Keratinocyte (primary cell): ENCODE data around the gene ANKS1A. TPM values are rescaled to one million over a fixed set of nuclear protein-coding genes. Genes with fewer than 3 reads are reported as not detected.

Experiments used
- DNase-seq: peaks from one replicate; pipeline ENCODE4 v3.0.0-alpha.2; 2011; ENCODE audit warnings: low read depth, missing footprints, low spot score
- FAIRE-seq: peaks from 2 replicates; lab custom pipeline; 2011; peaks lifted over from hg19 to GRCh38; lab: Jason Lieb, UNC
- H2AFZ ChIP-seq: 2 replicates; pipeline ENCODE4 v1.6.0; 2012; ENCODE audit warnings: low read length, control low read depth, inconsistent platforms; ENCODE audit not compliant: control insufficient read depth
- H3K27ac ChIP-seq: 2 replicates; pipeline ENCODE4 v1.5.1; 2011; ENCODE audit warnings: low read length; ENCODE audit not compliant: control insufficient read depth, insufficient read depth
- H3K27me3 ChIP-seq: 3 replicates; pipeline ENCODE4 v1.6.0; 2011; ENCODE audit warnings: low read length; ENCODE audit not compliant: control insufficient read depth, insufficient read depth; ENCODE audit errors: extremely low read depth
- H3K36me3 ChIP-seq, 2 experiments: 2 replicates in 1 of 2; 3 replicates in 1 of 2; pipeline ENCODE4 v1.5.1; 2011; ENCODE audit warnings: low read length in 2 of 2, mild to moderate bottlenecking in 1 of 2; ENCODE audit not compliant: control insufficient read depth in 2 of 2, insufficient read depth in 2 of 2; ENCODE audit errors: extremely low read depth in 1 of 2
- H3K4me1 ChIP-seq: 3 replicates; pipeline ENCODE4 v1.5.1; 2011; ENCODE audit warnings: low read length; ENCODE audit not compliant: control insufficient read depth, insufficient read depth; ENCODE audit errors: extremely low read depth
- H3K4me2 ChIP-seq: 3 replicates; pipeline ENCODE4 v1.6.0; 2011; ENCODE audit warnings: low read depth, low read length; ENCODE audit not compliant: control insufficient read depth, insufficient read depth; ENCODE audit errors: extremely low read depth
- H3K4me3 ChIP-seq, 3 experiments: fragments of 200-600 bp in 1 of 3; sonication (generic) in 1 of 3; 2 replicates in 2 of 3; 3 replicates in 1 of 3; pipeline ENCODE4 v1.5.1; 2011 to 2016; ENCODE audit warnings: low read length in 3 of 3, mild to moderate bottlenecking in 3 of 3, control low read depth in 2 of 3, inconsistent platforms in 1 of 3, low read depth in 1 of 3, mixed read lengths in 1 of 3, mixed run types in 1 of 3, moderate library complexity in 1 of 3; ENCODE audit not compliant: control insufficient read depth in 2 of 3, insufficient read depth in 2 of 3; ENCODE audit errors: extremely low read depth in 1 of 3
- H3K79me2 ChIP-seq: 2 replicates; pipeline ENCODE4 v1.6.0; 2012; ENCODE audit warnings: low read length; ENCODE audit not compliant: control insufficient read depth, insufficient read depth
- H3K9ac ChIP-seq: 3 replicates; pipeline ENCODE4 v1.6.0; 2011; ENCODE audit warnings: low read length; ENCODE audit not compliant: control insufficient read depth, insufficient read depth; ENCODE audit errors: extremely low read depth
- H3K9me1 ChIP-seq: 3 replicates; pipeline ENCODE4 v1.6.0; 2011; ENCODE audit warnings: low read length; ENCODE audit not compliant: control insufficient read depth, insufficient read depth; ENCODE audit errors: extremely low read depth
- H3K9me3 ChIP-seq: 2 replicates; pipeline ENCODE4 v1.5.1; 2012; ENCODE audit warnings: low read depth, low read length; ENCODE audit not compliant: control insufficient read depth
- H4K20me1 ChIP-seq: 3 replicates; pipeline ENCODE4 v1.6.0; 2011; ENCODE audit warnings: low read length; ENCODE audit not compliant: control insufficient read depth, insufficient read depth; ENCODE audit errors: extremely low read depth
- EZH2 ChIP-seq: IDR thresholded peaks from one replicate; pipeline ENCODE4 v1.6.1; 2012; ENCODE audit warnings: inconsistent platforms, mild to moderate bottlenecking, low read length, moderate library complexity
- dilution Hi-C: fragments of 300-500 bp; cut with MboI; formaldehyde crosslinking; loops from one replicate; pipeline ENCODE4 v1.7.0; 2020; ENCODE audit warnings: low sequenced_read_pairs; ENCODE audit not compliant: extremely low pct_ligation_motif_present
- polyA plus RNA-seq, 5 experiments: library from polyadenylated mRNA; depleted of rRNA in 3 of 5; stranded (reverse) in 3 of 5; stranded (forward) in 1 of 5; unstranded in 1 of 5; fragments of >200 nt; gene quantifications; 1 replicate in 1 of 5; 2 replicates in 3 of 5; 3 replicates in 1 of 5; pipeline versions ENCODE4 v1.2.1 to v1.2.3, GENCODE V29; 2011 to 2012; ENCODE audit warnings: missing spikeins in 2 of 5, low read depth in 1 of 5, low replicate concordance in 1 of 5
- TF ChIP-seq, protein P1 (sequence below), 3 experiments: IDR thresholded peaks in 1 of 3; conservative IDR thresholded peaks in 1 of 3; optimal IDR thresholded peaks in 1 of 3; 2 replicates in 2 of 3; 3 replicates in 1 of 3; pipeline versions ENCODE3 to v1.5.1; 2011; ENCODE audit warnings: low read length in 3 of 3, mild to moderate bottlenecking in 3 of 3, moderate library complexity in 2 of 3, control low read depth in 1 of 3, inconsistent platforms in 1 of 3; ENCODE audit not compliant: insufficient read depth in 2 of 3; ENCODE audit errors: extremely low read depth in 1 of 3

The ANKS1A gene
- polyA plus RNA-seq, 1 donor (not counting 4 experiments of a cell fraction or from before 2014, with no cell fraction given): 8.6 TPM

DNA sequence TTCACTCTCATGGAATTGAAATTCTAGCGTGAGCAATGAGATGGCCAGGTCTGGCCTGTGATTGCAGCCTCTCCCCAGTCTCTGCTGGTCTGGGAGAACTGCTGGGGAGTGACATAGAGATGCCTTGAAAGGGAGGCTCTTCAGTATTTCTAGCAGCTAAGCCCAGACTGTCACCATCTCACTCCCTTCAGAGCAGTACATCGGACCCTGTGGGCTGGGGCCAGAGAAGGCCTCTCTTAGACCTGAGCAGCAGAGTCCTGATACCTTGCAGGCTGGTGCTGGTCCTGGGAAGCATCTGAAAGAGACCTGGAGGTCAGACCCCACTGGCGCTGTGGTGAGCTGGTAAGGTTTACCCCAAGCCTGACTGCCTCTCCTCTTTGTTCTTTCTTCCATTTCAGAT, 164.6 kb downstream of the ANKS1A start:
- TF ChIP-seq EZH2: no peak
- TF ChIP-seq, protein P1, sequence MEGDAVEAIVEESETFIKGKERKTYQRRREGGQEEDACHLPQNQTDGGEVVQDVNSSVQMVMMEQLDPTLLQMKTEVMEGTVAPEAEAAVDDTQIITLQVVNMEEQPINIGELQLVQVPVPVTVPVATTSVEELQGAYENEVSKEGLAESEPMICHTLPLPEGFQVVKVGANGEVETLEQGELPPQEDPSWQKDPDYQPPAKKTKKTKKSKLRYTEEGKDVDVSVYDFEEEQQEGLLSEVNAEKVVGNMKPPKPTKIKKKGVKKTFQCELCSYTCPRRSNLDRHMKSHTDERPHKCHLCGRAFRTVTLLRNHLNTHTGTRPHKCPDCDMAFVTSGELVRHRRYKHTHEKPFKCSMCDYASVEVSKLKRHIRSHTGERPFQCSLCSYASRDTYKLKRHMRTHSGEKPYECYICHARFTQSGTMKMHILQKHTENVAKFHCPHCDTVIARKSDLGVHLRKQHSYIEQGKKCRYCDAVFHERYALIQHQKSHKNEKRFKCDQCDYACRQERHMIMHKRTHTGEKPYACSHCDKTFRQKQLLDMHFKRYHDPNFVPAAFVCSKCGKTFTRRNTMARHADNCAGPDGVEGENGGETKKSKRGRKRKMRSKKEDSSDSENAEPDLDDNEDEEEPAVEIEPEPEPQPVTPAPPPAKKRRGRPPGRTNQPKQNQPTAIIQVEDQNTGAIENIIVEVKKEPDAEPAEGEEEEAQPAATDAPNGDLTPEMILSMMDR (optimal IDR thresholded peaks at IDR 0.05 in 1 of 3, IDR thresholded peaks at IDR 0.05 in 1 of 3, conservative IDR thresholded peaks at IDR 0.05 in 1 of 3; ENCODE audit: extremely low read depth in 1 of 3, insufficient read depth in 2 of 3, low read length in 3 of 3): no peak
- H2AFZ ChIP-seq: no peak overlapping the region
- H3K27ac ChIP-seq: no peak overlapping the region
- no peaks in the 10 kb centered on the region for H3K79me2 ChIP-seq
- H3K9me1 ChIP-seq: no peaks in the 10 kb centered on the region
- H4K20me1 ChIP-seq: no peaks in the 10 kb centered on the region
- no peak for FAIRE-seq
- DNase-seq: no peak
- H3K4me1 ChIP-seq: no peaks in the 10 kb centered on the region
- peaks cover 2 to 13% of the 10 kb centered on the region in 2 experiments for H3K36me3 ChIP-seq
- H3K9ac ChIP-seq: no peak overlapping the region
- no peaks in the 10 kb centered on the region for H3K27me3 ChIP-seq
- dilution Hi-C loops: no loop called here
- no peaks in the 10 kb centered on the region for H3K9me3 ChIP-seq
- H3K4me3 ChIP-seq: no peak overlapping the region
- H3K4me2 ChIP-seq: no peak overlapping the region

DNA sequence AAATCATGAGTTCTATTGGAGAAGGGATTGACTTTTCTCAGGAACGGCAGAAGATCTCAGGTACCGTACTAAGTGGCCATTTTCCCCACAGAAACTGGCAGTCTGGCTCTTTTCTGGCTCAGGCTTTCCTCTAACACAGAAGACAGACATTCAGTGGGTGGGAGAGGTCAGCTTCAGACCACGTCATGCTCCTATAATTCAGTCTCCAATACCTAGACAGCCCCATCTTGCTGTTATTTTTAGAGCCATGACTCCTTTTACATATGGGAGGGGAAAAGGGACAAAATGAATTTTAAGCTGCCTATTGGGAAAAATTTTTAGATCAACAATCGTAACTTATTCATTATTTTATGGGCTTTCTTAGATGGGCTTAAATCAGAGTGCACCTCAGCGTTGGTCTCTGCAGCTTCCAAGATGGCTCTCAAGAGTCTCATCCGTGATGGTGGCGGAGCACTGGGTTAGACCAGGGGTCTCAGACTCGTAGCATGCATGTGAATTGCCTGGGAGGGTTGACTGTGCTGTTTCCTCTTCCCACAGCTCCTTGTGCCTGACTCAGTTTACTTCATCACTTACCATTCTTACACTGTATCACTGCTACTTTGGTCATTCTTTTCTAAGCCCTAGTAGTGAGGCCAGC, 165.2 kb downstream of the ANKS1A start:
- no peak overlapping the region for H2AFZ ChIP-seq
- H3K4me3 ChIP-seq: no peak overlapping the region
- no peaks in the 10 kb centered on the region for H3K79me2 ChIP-seq
- H4K20me1 ChIP-seq: no peaks in the 10 kb centered on the region
- no peak overlapping the region for H3K9ac ChIP-seq
- no peak for FAIRE-seq
- dilution Hi-C loops: no loop called here
- no peaks in the 10 kb centered on the region for H3K9me3 ChIP-seq
- no peaks in the 10 kb centered on the region for H3K9me1 ChIP-seq
- no peak for DNase-seq
- no peaks in the 10 kb centered on the region for H3K27me3 ChIP-seq
- H3K4me1 ChIP-seq: no peaks in the 10 kb centered on the region
- TF ChIP-seq EZH2: no peak
- TF ChIP-seq, protein P1 (optimal IDR thresholded peaks at IDR 0.05 in 1 of 3, IDR thresholded peaks at IDR 0.05 in 1 of 3, conservative IDR thresholded peaks at IDR 0.05 in 1 of 3; ENCODE audit: extremely low read depth in 1 of 3, insufficient read depth in 2 of 3, low read length in 3 of 3): no peak
- no peak overlapping the region for H3K27ac ChIP-seq
- H3K4me2 ChIP-seq: no peak overlapping the region
- H3K36me3 ChIP-seq: peaks cover 2 to 13% of the 10 kb centered on the region in 2 experiments
